ENCODE measurements around the gene EML1. TPM values are rescaled to one million over a fixed set of nuclear protein-coding genes. Genes with fewer than 3 reads are reported as not detected.

EML1 gene
- total and polyA plus RNA-seq, 2 of the 13 experiments (the other 11 are each of a cell fraction or from before 2014, with no cell fraction given): 0.59 to 1.7 TPM

GRCh38 chr14:99971087-99971940 lies 178.1 kb downstream of the EML1 start (continued):
- TF ChIP-seq ZNF563 (CRISPR knock-in tag; IDR thresholded peaks at IDR 0.05): peak; percentile 16; the same call in 1 of the 2 replicates
- no peak for TF ChIP-seq ZNF83 (CRISPR knock-in tag; IDR thresholded peaks at IDR 0.05; ENCODE audit: borderline replicate concordance)
- no peak for TF ChIP-seq ZSCAN5A (CRISPR knock-in tag; IDR thresholded peaks at IDR 0.05; ENCODE audit: borderline replicate concordance)
- TF ChIP-seq TAF1 (CRISPR knock-in tag; IDR thresholded peaks at IDR 0.05): peak; percentile 53
- TF ChIP-seq ZC3H13 (CRISPR knock-in tag; IDR thresholded peaks at IDR 0.05): peak; percentile 59
- no peak for TF ChIP-seq ELF1 (CRISPR knock-in tag; IDR thresholded peaks at IDR 0.05)
- TF ChIP-seq SIX4 (CRISPR knock-in tag; IDR thresholded peaks at IDR 0.05): no peak
- TF ChIP-seq AKNA (CRISPR knock-in tag; IDR thresholded peaks at IDR 0.05; ENCODE audit: borderline replicate concordance): no peak
- TF ChIP-seq NONO (IDR thresholded peaks at IDR 0.05): no peak
- TF ChIP-seq NONO (CRISPR knock-in tag; conservative IDR thresholded peaks at IDR 0.05): peak; percentile 58
- TF ChIP-seq UBTF (CRISPR knock-in tag; IDR thresholded peaks at IDR 0.05): peak; percentile 35
- TF ChIP-seq ARNT2 (CRISPR knock-in tag; IDR thresholded peaks at IDR 0.05; ENCODE audit: low read depth): peak; percentile 47; the same call in 1 of the 2 replicates
- 0 out of 2 replicates have a peak, but pooled peaks have one; percentile 68 for TF ChIP-seq EEA1 (CRISPR knock-in tag; IDR thresholded peaks at IDR 0.05; ENCODE audit: borderline replicate concordance)
- no peak for TF ChIP-seq ZNF296 (CRISPR knock-in tag; conservative IDR thresholded peaks at IDR 0.05)
- TF ChIP-seq ZNF337 (CRISPR knock-in tag; IDR thresholded peaks at IDR 0.05; ENCODE audit: borderline replicate concordance, low read depth): no peak
- no peak for TF ChIP-seq CBX2 (IDR thresholded peaks at IDR 0.05; ENCODE audit: low read depth, low read length)
- TF ChIP-seq CBX2 (CRISPR knock-in tag; IDR thresholded peaks at IDR 0.05; ENCODE audit: low read depth): no peak
- TF ChIP-seq ZNF343 (CRISPR knock-in tag; IDR thresholded peaks at IDR 0.05): peak; percentile 6; the same call in 1 of the 2 replicates
- TF ChIP-seq FIP1L1 (IDR thresholded peaks at IDR 0.05; ENCODE audit: borderline replicate concordance, insufficient read depth, low read depth, low read length): no peak
- TF ChIP-seq MXD4 (CRISPR knock-in tag; IDR thresholded peaks at IDR 0.05): no peak
- no peak for TF ChIP-seq SRSF1 (optimal IDR thresholded peaks at IDR 0.05; ENCODE audit: low read depth, low read length)
